CD8-positive, alpha-beta memory T cell (primary cell): ENCODE measurements around the gene INO80C. TPM values are rescaled to one million over a fixed set of nuclear protein-coding genes. Genes with fewer than 3 reads are reported as not detected.

Experiments
- CTCF ChIA-PET: fragments of 350-600 bp; sonication (Branson Sonifier 250); formaldehyde crosslinking; loops from one replicate; lab custom pipeline; 2021; ENCODE audit warnings: antibody characterized with exemption; lab: Charles Lee
- POLR2A ChIA-PET: fragments of 350-600 bp; sonication (Branson Sonifier 250); formaldehyde crosslinking; loops from one replicate; lab custom pipeline; 2021; ENCODE audit warnings: antibody characterized with exemption; lab: Charles Lee
- DNase-seq, 5 donors: peaks; one replicate each; pipeline versions ENCODE4 v3.0.0 to v3.0.0-alpha.2; 2020 to 2022; ENCODE audit warnings: mixed read lengths in 1 of 5
- H3K27ac ChIP-seq: one replicate; pipeline ENCODE4 v1.7.0; 2013; ENCODE audit warnings: low read depth, mild to moderate bottlenecking, low read length, moderate library complexity
- H3K27me3 ChIP-seq: 2 replicates; pipeline ENCODE4 v1.7.0; 2013; ENCODE audit warnings: low read length, mild to moderate bottlenecking; ENCODE audit not compliant: insufficient read depth, poor library complexity, severe bottlenecking
- H3K36me3 ChIP-seq: 2 replicates; pipeline ENCODE4 v1.7.0; 2013; ENCODE audit warnings: mild to moderate bottlenecking, low read length, moderate library complexity; ENCODE audit not compliant: insufficient read depth
- H3K4me1 ChIP-seq: 2 replicates; pipeline ENCODE4 v1.7.0; 2013; ENCODE audit warnings: mild to moderate bottlenecking, low read length, moderate library complexity; ENCODE audit not compliant: insufficient read depth
- H3K4me3 ChIP-seq: 2 replicates; pipeline ENCODE4 v1.7.0; 2013; ENCODE audit warnings: mild to moderate bottlenecking, low read length
- H3K9me3 ChIP-seq: 2 replicates; pipeline ENCODE4 v1.7.0; 2013; ENCODE audit warnings: mild to moderate bottlenecking, low read length
- H3K27ac Mint-ChIP-seq, 8 donors: one replicate each; pipeline ENCODE4 v1.8.0; 2020 to 2021; ENCODE audit warnings: mixed read lengths in 8 of 8, mild to moderate bottlenecking in 6 of 8, inconsistent platforms in 3 of 8, moderate library complexity in 3 of 8
- H3K27me3 Mint-ChIP-seq, 2 donors: one replicate each; pipeline ENCODE4 v1.8.0; 2020 to 2021; ENCODE audit warnings: mixed read lengths in 2 of 2, mild to moderate bottlenecking in 1 of 2, moderate library complexity in 1 of 2
- H3K36me3 Mint-ChIP-seq, 3 donors: one replicate each; pipeline ENCODE4 v1.8.0; 2020 to 2021; ENCODE audit warnings: mixed read lengths in 3 of 3, inconsistent platforms in 1 of 3, mild to moderate bottlenecking in 1 of 3
- H3K4me1 Mint-ChIP-seq, 3 donors: one replicate each; pipeline ENCODE4 v1.8.0; 2020 to 2021; ENCODE audit warnings: mixed read lengths in 3 of 3, inconsistent platforms in 1 of 3, mild to moderate bottlenecking in 1 of 3
- H3K4me3 Mint-ChIP-seq, 7 donors: one replicate each; pipeline ENCODE4 v1.8.0; 2020 to 2021; ENCODE audit warnings: mixed read lengths in 7 of 7, mild to moderate bottlenecking in 6 of 7, moderate library complexity in 4 of 7, inconsistent platforms in 2 of 7
- H3K9me3 Mint-ChIP-seq, 5 donors: one replicate each; pipeline ENCODE4 v1.8.0; 2020 to 2022; ENCODE audit warnings: mixed read lengths in 5 of 5, mild to moderate bottlenecking in 3 of 5, moderate library complexity in 2 of 5, inconsistent platforms in 1 of 5
- polyA plus RNA-seq: library from polyadenylated mRNA; unstranded; fragments of 300-500 nt; fragmentation: Illumina TruSeq; gene quantifications from one replicate; pipeline ENCODE4 v1.2.3, GENCODE V29; 2021
- total RNA-seq, 2 experiments: library from RNA; stranded (reverse); gene quantifications; one replicate each; pipeline ENCODE4 v1.2.3, GENCODE V29; 2021

Gene INO80C
- total and polyA plus RNA-seq, 3 experiments from 2014 or later, result 16.6 to 28.5 (median 27.0) TPM

- H3K27me3 Mint-ChIP-seq, result peaks cover 4 to 7% of the 10 kb centered on the region in 2 donors
- Histone ChIP-seq H3K4me3 (no peak overlapping the region), H3K27me3 (no peaks in the 10 kb centered on the region), H3K9me3 (no peaks in the 10 kb centered on the region), H3K4me1 (no peaks in the 10 kb centered on the region), H3K36me3 (no peaks in the 10 kb centered on the region), H3K27ac (no peak overlapping the region)
- peaks cover 0 to 5% (median 0%) of the 10 kb centered on the region in 5 donors for H3K9me3 Mint-ChIP-seq
- H3K36me3 Mint-ChIP-seq, result peaks cover 0 to 1% (median 0%) of the 10 kb centered on the region in 3 donors
- ChIA-PET POLR2A (no interaction called here), CTCF (no interaction called here)
- H3K4me1 Mint-ChIP-seq, result no peaks in the 10 kb centered on the region
- no peak for DNase-seq
- H3K27ac Mint-ChIP-seq, result no peak overlapping the region
- no peak overlapping the region for H3K4me3 Mint-ChIP-seq
Measured at GRCh38 chr18:35451032-35451431, 46.7 kb downstream of the INO80C start.

GRCh38 chr18:35444636-35445035 is 53.1 kb downstream of the INO80C start:
- Mint-ChIP-seq H3K9me3 (no peaks in the 10 kb centered on the region), H3K27ac (peak overlapping the region in 1 of 8 donors; percentile 67), H3K4me1 (no peaks in the 10 kb centered on the region), H3K27me3 (peaks cover 5 to 25% of the 10 kb centered on the region in 2 donors), H3K36me3 (no peaks in the 10 kb centered on the region), H3K4me3 (no peak overlapping the region)
- CTCF ChIA-PET, result no interaction called here
- H3K9me3 ChIP-seq, result no peaks in the 10 kb centered on the region
- H3K4me1 ChIP-seq, result no peaks in the 10 kb centered on the region
- H3K27ac ChIP-seq, result no peak overlapping the region
- no peaks in the 10 kb centered on the region for H3K36me3 ChIP-seq
- POLR2A ChIA-PET, result no interaction called here
- H3K27me3 ChIP-seq, result no peaks in the 10 kb centered on the region
- no peak overlapping the region for H3K4me3 ChIP-seq
- DNase-seq, result no peak

- ChIA-PET CTCF (no interaction called here), POLR2A (no interaction called here)
- no peak overlapping the region for H3K4me3 Mint-ChIP-seq
- no peak overlapping the region for H3K27ac Mint-ChIP-seq
- H3K36me3 Mint-ChIP-seq, result no peaks in the 10 kb centered on the region
- H3K27ac ChIP-seq, result no peak overlapping the region
- no peaks in the 10 kb centered on the region for H3K9me3 Mint-ChIP-seq
- no peaks in the 10 kb centered on the region for H3K9me3 ChIP-seq
- no peaks in the 10 kb centered on the region for H3K27me3 ChIP-seq
- peaks cover 3 to 25% of the 10 kb centered on the region in 2 donors for H3K27me3 Mint-ChIP-seq
- DNase-seq, result no peak
- H3K4me3 ChIP-seq, result no peak overlapping the region
- no peaks in the 10 kb centered on the region for H3K4me1 Mint-ChIP-seq
- no peaks in the 10 kb centered on the region for H3K4me1 ChIP-seq
- H3K36me3 ChIP-seq, result no peaks in the 10 kb centered on the region
Measured at GRCh38 chr18:35443847-35444246, 53.9 kb downstream of the INO80C start.

GRCh38 chr18:35443434-35443833 is 54.3 kb downstream of the INO80C start:
- Mint-ChIP-seq H3K27ac (no peak overlapping the region), H3K36me3 (no peaks in the 10 kb centered on the region), H3K9me3 (no peaks in the 10 kb centered on the region), H3K4me1 (no peaks in the 10 kb centered on the region), H3K27me3 (peaks cover 2 to 29% of the 10 kb centered on the region in 2 donors), H3K4me3 (no peak overlapping the region)
- ChIA-PET POLR2A (no interaction called here), CTCF (no interaction called here)
- Histone ChIP-seq H3K9me3 (no peaks in the 10 kb centered on the region), H3K4me1 (no peaks in the 10 kb centered on the region), H3K4me3 (no peak overlapping the region), H3K27me3 (no peaks in the 10 kb centered on the region), H3K36me3 (no peaks in the 10 kb centered on the region), H3K27ac (no peak overlapping the region)
- no peak for DNase-seq

GRCh38 chr18:35442701-35443100 is 55.1 kb downstream of the INO80C start:
- H3K4me3 Mint-ChIP-seq, result no peak overlapping the region
- CTCF ChIA-PET, result no interaction called here
- H3K4me1 Mint-ChIP-seq, result no peaks in the 10 kb centered on the region

GRCh38 chr18:35441857-35442595 is 55.7 kb downstream of the INO80C start:
- DNase-seq, result no peak
- Mint-ChIP-seq H3K27ac (no peak overlapping the region), H3K4me1 (no peaks in the 10 kb centered on the region), H3K27me3 (peaks cover 4 to 33% of the 10 kb centered on the region in 2 donors), H3K4me3 (no peak overlapping the region), H3K36me3 (peaks cover 0 to under 1% (median 0%) of the 10 kb centered on the region in 3 donors), H3K9me3 (no peaks in the 10 kb centered on the region)
- no peaks in the 10 kb centered on the region for H3K9me3 ChIP-seq
- no peak overlapping the region for H3K4me3 ChIP-seq
- ChIA-PET POLR2A (no interaction called here), CTCF (no interaction called here)
- H3K36me3 ChIP-seq, result no peaks in the 10 kb centered on the region
- H3K4me1 ChIP-seq, result no peaks in the 10 kb centered on the region
- no peak overlapping the region for H3K27ac ChIP-seq
- H3K27me3 ChIP-seq, result no peaks in the 10 kb centered on the region

More at GRCh38 chr18:35442701-35443100, 55.1 kb downstream of the INO80C start:
- H3K36me3 Mint-ChIP-seq, result no peaks in the 10 kb centered on the region
- H3K36me3 ChIP-seq, result no peaks in the 10 kb centered on the region
- no peaks in the 10 kb centered on the region for H3K9me3 ChIP-seq
- no peaks in the 10 kb centered on the region for H3K27me3 ChIP-seq
- H3K27me3 Mint-ChIP-seq, result peaks cover 4 to 30% of the 10 kb centered on the region in 2 donors
- no peak for DNase-seq
- no peak overlapping the region for H3K27ac ChIP-seq
- no peaks in the 10 kb centered on the region for H3K4me1 ChIP-seq
- H3K27ac Mint-ChIP-seq, result no peak overlapping the region
- no peaks in the 10 kb centered on the region for H3K9me3 Mint-ChIP-seq
- H3K4me3 ChIP-seq, result no peak overlapping the region
- POLR2A ChIA-PET, result no interaction called here

GRCh38 chr18:35438480-35439234 is 59.1 kb downstream of the INO80C start:
- Histone ChIP-seq H3K4me3 (no peak overlapping the region), H3K4me1 (no peaks in the 10 kb centered on the region), H3K27me3 (no peaks in the 10 kb centered on the region), H3K9me3 (peaks cover 3% of the 10 kb centered on the region), H3K36me3 (no peaks in the 10 kb centered on the region), H3K27ac (no peak overlapping the region)
- no peaks in the 10 kb centered on the region for H3K4me1 Mint-ChIP-seq
- ChIA-PET CTCF (no interaction called here), POLR2A (interaction anchor here (0.6 kb wide), 1 partner anchor 64 kb away, joined by 3 read pairs; no protein-coding TSS in a partner anchor)
- H3K36me3 Mint-ChIP-seq, result peaks cover 0 to 14% (median 0%) of the 10 kb centered on the region in 3 donors
- H3K27me3 Mint-ChIP-seq, result peaks cover 6 to 42% of the 10 kb centered on the region in 2 donors
- no peak overlapping the region for H3K4me3 Mint-ChIP-seq
- no peak overlapping the region for H3K27ac Mint-ChIP-seq
- peaks cover 7 to 14% (median 12%) of the 10 kb centered on the region in 5 donors for H3K9me3 Mint-ChIP-seq
- no peak for DNase-seq

GRCh38 chr18:35437836-35438235 is 59.9 kb downstream of the INO80C start:
- H3K4me1 ChIP-seq, result no peaks in the 10 kb centered on the region
- no peaks in the 10 kb centered on the region for H3K4me1 Mint-ChIP-seq
- no peak for DNase-seq
- no peak overlapping the region for H3K4me3 ChIP-seq
- CTCF ChIA-PET, result no interaction called here
- H3K27ac ChIP-seq, result no peak overlapping the region
- H3K27me3 Mint-ChIP-seq, result peaks cover 6 to 34% of the 10 kb centered on the region in 2 donors
- H3K36me3 Mint-ChIP-seq, result peaks cover 0 to 14% (median 0%) of the 10 kb centered on the region in 3 donors
- H3K27me3 ChIP-seq, result no peaks in the 10 kb centered on the region
- H3K4me3 Mint-ChIP-seq, result no peak overlapping the region
- POLR2A ChIA-PET, result no interaction called here
- H3K9me3 Mint-ChIP-seq, result peaks cover 7 to 14% (median 12%) of the 10 kb centered on the region in 5 donors
- peaks cover 3% of the 10 kb centered on the region for H3K9me3 ChIP-seq
- no peaks in the 10 kb centered on the region for H3K36me3 ChIP-seq
- H3K27ac Mint-ChIP-seq, result no peak overlapping the region
